ENCODE results near the gene TRIM75.
"Not testable (repeated sequence)": the region's sequence is repeated elsewhere in the genome, so short reads cannot be mapped to it uniquely, and the experiment has no call there.

Gene TRIM75

DNA sequence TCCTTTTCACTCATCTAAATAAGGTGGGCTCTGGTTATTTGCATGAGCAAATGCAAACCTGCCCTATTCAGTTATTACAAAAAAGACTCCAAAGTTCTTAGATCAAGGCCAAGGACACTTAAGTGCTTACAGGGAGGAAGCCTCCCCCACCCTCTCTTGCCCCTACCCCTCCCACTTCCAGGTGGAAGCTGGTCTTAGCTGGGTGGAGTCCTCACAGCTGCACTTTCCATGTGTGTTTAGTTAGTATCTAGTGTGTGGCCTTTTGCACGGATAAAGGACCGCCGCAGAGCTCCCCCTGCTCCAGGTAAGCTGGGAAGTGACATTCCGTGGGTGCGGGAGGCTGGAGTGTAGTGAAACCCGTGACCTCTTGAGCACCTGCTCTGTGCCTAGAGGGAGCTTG lies at the start of gene TRIM75:
Gene TRIM75 (plus strand): TSS at position 222 of the 400 bp plus-strand sequence. CDS start 5,282 bp downstream, outside the sequence.
- DNase-seq (ENCODE audit: low read depth in 1 of 2, low spot score in 1 of 2): no peak

DNA sequence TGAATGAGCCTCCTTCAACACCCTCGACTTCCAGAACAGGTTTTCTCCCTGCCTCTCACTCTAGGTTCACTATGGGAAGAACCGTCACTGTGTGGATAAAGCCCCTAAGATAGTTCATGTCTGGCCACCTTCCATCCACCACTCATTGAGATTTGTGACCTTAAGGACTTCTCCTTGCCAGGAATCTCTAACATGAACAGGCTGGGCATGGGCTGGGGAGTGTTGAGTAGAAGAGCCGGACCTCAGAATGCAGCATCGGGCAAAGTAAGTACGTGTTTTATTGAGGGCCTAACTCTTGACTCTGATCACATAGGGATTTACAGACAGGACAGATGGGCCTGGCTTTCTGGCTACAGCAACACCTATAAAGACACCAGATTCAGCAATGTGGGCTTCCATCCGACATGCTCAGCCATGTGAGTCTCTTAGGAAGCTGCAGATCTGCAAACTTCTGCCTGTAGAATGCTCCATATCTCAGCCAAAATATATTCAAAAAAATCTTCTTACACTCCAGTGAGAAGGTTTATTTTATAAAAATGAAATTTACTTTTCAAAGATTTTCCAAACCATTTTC lies 48.2 kb upstream of the TRIM75 start:
- no peak for DNase-seq (ENCODE audit: low read depth in 1 of 2, low spot score in 1 of 2)

DNA sequence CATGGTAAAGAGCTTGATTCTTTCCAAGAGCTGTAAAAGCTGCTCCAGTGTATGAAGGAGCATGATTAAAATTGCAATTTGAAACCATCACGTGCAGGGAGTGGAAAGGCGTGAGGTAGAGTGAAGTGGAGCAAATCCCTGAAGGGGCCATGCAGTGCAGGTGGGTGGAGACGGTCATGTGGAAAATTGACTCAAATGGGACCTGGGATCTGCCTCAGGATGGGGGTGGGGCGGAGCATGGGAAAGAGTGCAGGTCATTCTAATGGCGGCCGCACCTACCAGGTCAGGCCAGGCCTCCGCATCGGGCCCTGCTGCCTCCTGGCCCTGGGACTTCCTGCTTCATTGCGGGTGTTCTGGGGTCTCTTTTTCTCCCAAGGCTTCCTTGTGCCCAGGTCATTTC lies 47.2 kb upstream of the TRIM75 start:
- DNase-seq (ENCODE audit: low read depth in 1 of 2, low spot score in 1 of 2): no peak

DNA sequence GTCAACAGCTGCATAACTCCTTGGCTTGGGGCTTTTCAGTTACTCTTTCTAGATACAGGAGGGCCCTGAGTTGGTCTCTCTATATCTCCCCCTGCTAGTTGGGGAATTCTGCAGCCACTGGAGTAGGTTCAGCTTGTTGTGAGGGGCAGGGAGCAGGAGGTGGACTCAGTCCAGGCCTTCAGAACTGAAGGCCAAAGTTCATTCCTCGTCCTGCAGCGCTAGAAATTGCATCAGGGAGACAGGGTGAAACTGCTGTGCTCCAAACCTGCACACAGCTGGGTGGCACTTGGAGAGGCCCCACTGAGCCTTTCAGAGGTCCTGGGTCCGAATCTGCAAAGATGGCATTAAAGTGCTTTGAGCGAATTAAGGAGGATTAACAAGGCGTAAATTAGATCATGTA lies 46.8 kb upstream of the TRIM75 start:
- no peak for DNase-seq (ENCODE audit: low read depth in 1 of 2, low spot score in 1 of 2)

DNA sequence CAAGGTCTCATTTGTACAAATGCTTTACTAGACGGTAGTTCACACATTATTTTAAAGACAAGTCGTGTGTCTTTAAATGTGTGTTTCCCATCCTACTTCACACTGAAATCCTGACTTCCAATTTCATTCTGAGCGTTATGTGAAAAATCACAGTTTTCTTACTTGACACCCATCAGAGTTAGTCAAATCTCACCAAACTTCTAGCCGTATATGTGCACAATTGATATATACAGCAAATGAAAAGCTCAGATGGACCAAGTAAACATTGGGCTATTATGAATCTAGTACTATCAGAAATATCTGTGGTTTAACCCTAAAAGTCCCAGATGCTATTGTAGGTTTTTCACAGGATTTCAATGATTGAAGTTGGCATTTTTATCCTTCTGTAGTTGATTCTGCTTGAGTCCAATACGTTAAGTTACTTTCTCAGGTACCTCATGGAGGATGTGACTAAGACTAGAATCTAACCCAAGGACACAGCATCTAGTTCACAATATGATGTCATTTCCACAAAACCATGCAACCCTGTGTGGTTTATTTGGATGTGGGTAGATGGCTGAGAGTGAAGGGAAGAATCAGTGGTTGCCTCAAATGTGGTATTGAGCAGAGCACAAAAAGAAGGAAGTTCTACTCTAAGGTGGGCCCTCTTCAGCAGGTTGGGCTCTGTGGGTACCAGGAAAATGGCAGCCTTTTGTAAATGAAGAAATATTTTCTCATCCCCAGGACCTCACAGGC lies 44.0 kb upstream of the TRIM75 start:
- DNase-seq (ENCODE audit: low read depth in 1 of 2, low spot score in 1 of 2): no peak

DNA sequence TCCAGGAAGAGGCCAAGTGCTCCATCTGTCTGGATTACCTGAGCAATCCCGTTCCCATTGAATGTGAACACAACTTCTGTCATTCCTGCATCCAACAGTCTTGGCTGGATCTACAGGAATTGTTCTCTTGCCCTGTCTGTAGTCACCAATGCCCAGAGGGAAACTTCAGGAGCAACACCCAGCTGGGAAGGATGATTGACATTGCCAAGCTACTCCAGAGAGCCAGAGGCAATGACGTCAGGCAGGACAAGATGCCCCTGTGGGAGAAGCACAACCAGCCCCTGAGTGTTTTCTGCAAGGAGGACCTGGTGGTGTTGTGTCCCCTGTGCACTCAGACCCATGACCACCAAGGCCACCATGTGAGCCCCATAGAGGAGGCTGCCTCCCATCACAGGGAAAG lies 43.2 kb upstream of the TRIM75 start:
- no peak for DNase-seq (ENCODE audit: low read depth in 1 of 2, low spot score in 1 of 2)

DNA sequence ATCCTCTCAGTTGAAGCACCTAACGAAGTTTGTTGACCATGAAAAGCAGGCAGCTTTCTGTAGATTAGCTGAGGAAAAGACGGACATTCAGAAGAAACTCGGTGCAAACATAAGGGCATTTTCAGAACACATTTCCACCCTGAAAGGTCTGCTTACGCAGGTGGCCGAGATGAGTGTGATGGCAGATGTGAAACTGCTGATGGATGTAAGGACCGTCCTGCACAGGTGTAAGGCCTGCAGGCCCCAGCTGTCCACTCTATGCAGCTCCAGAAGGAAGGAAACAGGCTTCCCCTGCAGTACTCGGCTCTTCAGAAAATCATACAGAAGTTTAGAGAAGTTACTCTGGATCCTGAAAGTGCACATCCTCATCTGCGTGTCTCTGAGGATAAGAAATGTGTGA lies 42.7 kb upstream of the TRIM75 start:
- no peak for DNase-seq (ENCODE audit: low read depth in 1 of 2, low spot score in 1 of 2)

DNA sequence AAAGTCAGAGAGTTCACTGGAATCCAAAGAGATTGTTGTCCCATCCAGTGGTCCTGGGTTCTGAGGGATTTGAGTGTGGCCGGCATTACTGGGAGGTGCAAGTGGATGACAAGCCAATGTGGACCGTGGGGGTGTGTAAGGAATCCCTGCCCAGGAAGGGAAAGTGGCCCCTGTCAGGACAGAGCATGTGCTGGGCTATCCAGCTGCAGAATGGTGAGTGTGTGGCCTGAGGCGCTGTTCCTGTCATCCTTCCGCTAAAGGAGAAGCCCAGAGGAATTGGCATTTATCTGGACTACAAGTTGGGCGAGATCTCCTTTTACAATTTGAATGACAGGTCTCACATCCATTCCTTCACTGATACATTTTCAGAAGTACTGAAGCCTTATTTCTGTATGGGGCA lies 42.3 kb upstream of the TRIM75 start:
- no peak for DNase-seq (ENCODE audit: low read depth in 1 of 2, low spot score in 1 of 2)

DNA sequence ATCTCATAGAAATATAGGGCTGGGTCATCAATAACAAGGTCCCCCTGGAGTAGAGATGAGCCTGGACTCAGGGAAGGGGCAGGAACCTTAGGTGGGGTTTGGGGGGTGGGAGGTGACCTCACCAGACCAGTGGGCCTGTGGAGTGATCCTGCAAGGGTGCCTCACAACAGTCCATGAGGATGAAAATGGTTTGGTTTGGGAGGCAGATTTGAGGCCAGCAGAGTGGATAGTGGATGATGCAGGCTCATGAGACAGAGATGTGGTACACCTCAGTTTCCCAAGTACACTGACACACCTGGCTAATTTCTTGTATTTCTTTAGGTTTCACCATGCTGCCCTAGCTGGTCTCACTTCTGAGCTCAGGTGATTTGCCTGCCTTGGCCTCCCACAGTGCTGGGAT lies 40.0 kb upstream of the TRIM75 start:
- no peak for DNase-seq (ENCODE audit: low read depth in 1 of 2, low spot score in 1 of 2)

DNA sequence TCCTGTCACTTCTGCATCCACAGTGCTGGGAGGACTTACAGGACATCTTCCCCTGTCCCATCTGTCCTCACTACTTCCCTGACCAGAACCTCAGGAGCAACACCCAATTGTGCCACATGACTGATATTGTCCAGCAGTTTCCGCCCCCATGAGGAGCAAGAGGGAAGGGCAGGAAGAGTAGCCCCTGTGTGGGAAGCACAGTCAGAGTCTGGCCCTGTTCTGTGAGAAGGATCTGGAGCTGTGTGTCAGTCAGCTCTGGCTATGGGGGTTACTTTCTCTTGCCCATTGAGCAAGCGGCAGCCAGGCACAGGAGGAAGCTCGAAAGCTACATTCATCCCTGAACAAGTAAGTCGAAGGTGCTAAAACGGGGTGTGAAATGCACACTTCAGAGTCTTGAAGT lies 36.7 kb upstream of the TRIM75 start:
- DNase-seq (ENCODE audit: low read depth in 1 of 2, low spot score in 1 of 2): no peak

DNA sequence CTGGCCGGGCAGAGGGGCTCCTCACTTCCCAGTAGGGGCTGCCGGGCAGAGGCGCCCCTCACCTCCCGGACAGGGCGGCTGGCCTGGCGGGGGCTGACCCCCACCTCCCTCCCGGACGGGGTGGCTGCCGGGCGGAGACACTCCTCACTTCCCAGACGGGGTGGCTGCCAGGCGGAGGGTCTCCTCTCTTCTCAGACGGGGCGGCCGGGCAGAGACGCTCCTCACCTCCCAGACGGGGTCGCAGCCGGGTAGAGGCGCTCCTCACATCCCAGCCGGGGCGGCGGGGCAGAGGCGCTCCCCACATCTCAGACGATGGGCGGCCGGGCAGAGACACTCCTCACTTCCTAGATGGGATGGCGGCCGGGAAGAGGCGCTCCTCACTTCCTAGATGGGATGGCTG lies 33.7 kb upstream of the TRIM75 start:
- not testable (repeated sequence) for DNase-seq (ENCODE audit: low read depth in 1 of 2, low spot score in 1 of 2)

DNA sequence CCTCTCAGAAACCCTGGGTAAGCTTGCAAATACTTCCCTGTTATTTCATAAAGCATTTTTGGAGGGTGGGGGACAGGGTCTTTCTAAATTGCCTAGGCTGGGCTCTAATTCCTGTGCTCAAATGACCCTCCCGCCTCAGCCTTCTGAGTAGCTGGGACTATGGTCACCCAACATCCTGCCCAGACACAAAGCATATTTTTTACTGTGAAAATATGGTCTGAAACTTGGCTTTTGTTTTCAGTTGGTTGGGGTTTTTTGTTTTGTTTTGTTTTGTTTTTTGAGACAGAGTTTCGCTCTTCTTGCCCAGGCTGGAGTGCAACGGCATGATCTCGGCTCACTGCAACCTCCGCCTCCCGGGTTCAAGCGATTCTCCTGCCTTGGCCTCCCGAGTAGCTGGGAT lies 27.9 kb upstream of the TRIM75 start:
- DNase-seq (ENCODE audit: low read depth in 1 of 2, low spot score in 1 of 2): not testable (repeated sequence)

DNA sequence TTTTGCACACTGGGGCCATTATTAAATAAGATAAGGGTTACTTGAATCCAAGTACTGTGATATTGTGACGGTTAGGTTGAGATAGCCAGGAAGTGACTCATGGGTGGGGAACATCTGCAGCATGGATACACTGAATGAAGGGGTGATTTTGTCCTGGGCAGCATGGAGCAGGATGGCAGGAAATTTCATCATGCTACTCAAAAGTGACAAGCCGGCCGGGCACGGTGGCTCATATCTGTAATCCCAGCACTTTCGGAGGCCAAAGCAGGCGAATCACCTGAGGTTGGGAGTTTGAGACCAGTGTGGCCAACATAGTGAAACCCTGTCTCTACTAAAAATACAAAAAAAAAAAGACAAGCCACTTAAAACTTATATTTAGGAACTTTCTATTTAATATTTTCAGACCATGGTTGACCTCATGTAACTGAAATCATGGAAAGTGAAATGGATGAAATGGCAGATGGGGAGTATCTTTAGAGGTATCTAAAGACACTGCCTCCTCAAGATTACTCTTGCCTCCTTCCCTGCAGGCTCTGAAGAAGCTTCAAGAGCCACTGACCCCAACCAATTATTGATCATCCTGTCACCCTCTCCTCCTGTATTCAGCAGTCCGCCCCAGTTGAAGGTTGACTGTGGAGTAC lies 25.8 kb upstream of the TRIM75 start:
- no peak for DNase-seq (ENCODE audit: low read depth in 1 of 2, low spot score in 1 of 2)

DNA sequence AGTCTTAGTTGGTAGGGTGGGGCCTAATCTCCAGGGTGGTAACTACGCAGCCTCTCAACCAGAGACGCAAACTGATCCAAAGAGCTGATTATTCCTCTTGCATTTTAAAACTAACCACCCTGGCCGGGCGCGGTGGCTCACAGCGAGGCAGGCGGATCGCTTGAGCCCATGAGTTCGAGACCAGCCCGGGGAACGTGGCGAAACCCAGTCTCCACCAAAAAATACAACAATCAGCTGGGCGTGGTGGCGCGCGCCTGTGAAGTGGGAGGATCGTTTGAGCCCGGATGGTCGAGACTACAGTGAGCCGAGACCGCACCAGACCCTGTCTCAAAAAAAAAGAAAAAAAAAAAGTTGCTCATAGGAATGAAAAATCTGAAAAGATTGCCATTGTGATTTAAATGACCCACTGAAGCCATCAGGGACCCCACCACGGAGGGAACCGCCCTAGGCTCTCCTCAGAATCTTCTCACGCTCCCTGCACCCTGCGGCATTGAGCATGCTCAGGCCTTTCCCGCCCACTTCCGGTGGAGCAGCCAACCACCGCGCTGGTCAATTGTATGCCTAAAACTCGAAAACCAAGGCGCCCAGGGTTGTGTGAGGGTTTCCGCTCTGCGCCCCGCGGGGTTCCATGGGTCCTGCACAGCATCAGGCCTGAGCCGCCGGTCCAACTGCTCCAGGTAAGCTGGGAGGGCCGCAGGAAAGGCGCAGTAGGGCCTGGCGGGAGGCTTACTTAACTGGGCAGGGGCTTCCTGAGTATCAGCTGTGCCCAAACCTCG lies 22.0 kb upstream of the TRIM75 start, which contains the start of gene TRIM60:
Gene TRIM60 (plus strand): TSS at position 564 of the 776 bp plus-strand sequence. CDS start 8,074 bp downstream, outside the sequence.
- no peak for DNase-seq (ENCODE audit: low read depth in 1 of 2, low spot score in 1 of 2)

DNA sequence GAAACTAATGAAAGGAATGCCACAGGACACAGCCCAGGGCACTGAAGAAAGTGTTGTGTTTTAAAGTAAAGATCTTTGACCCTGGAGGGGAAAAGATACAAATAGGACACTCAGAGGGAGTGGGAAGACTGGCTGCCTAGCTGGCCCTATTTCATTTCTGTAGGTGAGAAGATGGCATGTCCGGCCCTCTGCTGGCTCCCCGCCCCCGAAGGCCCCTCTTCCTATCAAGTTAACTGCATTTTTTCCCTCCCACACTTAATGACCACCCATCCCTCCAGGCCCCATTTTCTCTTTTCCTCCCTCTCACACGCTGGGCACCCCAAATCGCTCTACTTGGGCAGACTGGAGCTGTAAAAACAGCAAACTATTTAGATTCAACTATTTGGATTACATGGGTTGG lies 5.5 kb upstream of the TRIM75 start:
- DNase-seq (ENCODE audit: low read depth in 1 of 2, low spot score in 1 of 2): no peak

DNA sequence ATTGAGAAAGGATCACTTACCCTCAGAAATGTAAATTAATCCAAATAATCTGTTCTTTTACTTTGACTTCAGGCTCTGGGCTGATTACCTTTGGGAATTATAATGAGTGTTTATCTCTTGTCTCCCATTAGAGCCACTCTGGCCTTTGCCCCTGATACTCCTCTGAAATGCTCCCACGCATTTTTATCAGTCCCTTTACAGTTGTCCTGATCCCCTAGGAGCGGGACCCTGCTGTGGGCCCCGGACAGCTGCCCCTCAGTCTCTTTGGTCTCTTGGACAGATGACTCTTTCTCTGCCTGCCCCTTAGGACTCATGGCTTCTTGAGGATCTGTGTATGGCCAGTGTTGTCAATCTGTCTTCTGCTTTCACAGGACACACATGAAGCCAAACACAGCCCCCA lies 1.0 kb upstream of the TRIM75 start:
- DNase-seq (ENCODE audit: low read depth in 1 of 2, low spot score in 1 of 2): no peak

DNA sequence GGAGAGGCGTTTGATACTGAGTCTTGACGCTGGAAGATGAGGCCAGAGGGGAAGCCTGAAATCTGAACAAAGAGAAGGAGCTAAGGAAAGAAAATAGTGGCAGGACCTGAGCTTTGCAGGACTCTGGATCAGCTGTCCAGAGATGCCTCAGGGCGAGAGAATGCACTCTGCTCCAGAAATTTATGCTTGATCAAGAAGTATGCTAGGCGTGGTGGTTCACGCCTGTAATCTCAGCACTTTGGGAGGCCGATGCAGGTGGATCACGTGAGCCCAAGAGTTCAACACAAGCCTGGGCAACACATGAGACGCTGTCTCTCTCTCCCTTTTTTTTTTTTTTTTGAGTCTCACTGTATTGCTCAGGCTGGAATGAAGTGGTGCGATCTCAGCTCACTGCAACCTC lies 1.9 kb downstream of the TRIM75 start:
- no peak for DNase-seq (ENCODE audit: low read depth in 1 of 2, low spot score in 1 of 2)

DNA sequence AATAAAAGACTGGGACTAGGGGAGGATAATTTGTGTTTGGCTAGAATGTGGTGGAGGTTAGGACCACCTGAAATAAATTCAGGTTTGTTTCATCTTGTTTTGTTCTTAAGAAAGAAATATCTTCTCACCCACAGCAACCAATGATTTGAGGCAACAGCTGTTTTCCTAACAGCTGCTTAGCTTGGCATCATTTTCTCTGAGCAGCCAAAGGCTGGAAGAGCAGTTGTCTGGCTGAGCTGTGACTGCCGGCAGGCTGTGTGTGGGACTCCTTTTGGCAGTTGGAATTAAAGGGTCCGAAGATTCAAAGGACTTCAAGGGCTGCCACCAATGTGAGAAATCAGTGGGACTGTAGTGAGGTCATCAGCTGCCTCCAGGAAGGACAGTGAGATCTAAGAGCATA lies 5.0 kb downstream of the TRIM75 start:
- DNase-seq (ENCODE audit: low read depth in 1 of 2, low spot score in 1 of 2): no peak

DNA sequence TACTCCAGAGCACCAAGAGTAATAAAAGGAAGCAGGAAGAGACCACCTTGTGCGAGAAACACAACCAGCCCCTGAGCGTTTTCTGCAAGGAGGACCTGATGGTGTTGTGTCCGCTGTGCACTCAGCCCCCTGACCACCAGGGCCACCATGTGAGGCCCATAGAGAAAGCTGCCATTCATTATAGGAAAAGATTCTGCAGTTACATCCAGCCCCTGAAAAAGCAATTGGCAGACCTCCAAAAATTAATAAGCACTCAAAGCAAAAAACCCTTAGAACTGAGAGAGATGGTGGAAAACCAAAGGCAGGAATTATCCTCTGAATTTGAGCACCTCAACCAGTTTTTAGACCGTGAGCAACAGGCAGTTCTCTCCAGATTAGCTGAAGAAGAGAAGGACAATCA lies 5.7 kb downstream of the TRIM75 start:
- no peak for DNase-seq (ENCODE audit: low read depth in 1 of 2, low spot score in 1 of 2)

DNA sequence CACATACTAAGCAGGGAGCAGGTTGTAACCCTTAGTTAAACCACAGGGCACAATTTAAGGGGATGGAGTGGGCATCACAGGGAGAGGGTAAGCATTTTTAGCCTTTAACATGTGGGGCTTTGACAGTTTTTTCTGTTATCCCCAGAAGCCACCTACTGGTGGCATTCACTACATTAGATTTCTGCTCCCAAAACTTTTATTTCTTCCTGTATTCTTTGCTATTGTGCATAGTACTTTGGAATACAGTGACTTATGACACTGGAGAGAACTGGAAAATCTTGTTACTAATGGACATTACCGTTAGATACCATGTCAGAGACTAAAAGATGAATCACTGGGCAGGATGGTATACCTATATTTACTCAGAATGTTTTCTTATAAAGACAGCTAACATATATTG lies 7.3 kb downstream of the TRIM75 start:
- DNase-seq (ENCODE audit: low read depth in 1 of 2, low spot score in 1 of 2): no peak

DNA sequence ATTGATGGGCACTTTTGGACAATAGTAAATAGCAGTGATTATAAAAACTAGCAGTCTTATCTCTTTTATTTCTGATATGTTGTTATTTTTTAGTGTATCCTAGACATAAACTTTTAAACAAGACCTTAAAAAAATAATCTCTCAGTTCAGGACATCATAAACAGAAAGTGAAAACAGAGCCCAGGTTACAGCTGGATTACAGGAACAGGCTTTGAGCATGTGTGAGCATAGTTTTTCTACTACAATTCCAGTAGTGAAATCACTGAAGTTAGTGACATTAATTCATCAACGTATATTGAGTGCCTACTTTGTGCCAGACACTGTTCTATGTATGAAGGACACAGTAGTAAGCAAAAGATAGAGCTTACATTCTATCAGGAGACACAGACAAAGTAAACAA lies 16.9 kb downstream of the TRIM75 start:
- DNase-seq (ENCODE audit: low read depth in 1 of 2, low spot score in 1 of 2): no peak

DNA sequence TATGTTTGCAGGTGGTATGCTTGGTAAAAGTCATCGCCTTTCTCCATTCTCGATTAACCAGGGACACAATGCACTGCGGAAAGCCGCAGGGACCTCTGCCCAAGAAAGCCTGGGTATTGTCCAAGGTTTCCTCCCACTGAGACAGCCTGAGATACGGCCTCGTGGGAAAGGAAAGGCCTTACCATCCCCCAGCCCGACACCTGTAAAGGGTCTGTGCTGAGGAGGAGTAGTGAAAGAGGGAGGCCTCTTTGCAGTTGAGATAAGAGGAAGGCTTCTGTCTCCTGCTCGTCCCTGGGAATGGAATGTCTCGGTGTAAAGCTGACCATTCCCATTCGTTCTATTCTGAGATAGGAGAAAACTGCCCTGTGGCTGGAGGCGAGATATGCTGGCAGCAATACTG lies 19.7 kb downstream of the TRIM75 start:
- DNase-seq (ENCODE audit: low read depth in 1 of 2, low spot score in 1 of 2): not testable (repeated sequence)

All from stimulated activated CD4-positive, alpha-beta T cell treated with anti-CD3 and anti-CD28 coated beads, Interleukin-15, amount 100 ng/mL, for 1 hour (primary cell).